HG03378 (cell line): ENCODE data around the gene ZBTB21.
"Not testable (repeated sequence)": the region's sequence is repeated elsewhere in the genome, so short reads cannot be mapped to it uniquely, and the experiment has no call there.

Source experiments
- ATAC-seq: cut with Tn5 transposase; IDR thresholded peaks from one replicate; pipeline ENCODE4 v1.9.1; 2021; ENCODE audit warnings: mild to moderate bottlenecking, moderate library complexity; ENCODE audit not compliant: unreplicated experiment

ZBTB21 gene

GRCh38 chr21:41995577-41995976, 14.6 kb downstream of the ZBTB21 start:
- ATAC-seq = no peak

- ATAC-seq = not testable (repeated sequence)
Measured at GRCh38 chr21:41994613-41995012, 15.5 kb downstream of the ZBTB21 start.

DNA sequence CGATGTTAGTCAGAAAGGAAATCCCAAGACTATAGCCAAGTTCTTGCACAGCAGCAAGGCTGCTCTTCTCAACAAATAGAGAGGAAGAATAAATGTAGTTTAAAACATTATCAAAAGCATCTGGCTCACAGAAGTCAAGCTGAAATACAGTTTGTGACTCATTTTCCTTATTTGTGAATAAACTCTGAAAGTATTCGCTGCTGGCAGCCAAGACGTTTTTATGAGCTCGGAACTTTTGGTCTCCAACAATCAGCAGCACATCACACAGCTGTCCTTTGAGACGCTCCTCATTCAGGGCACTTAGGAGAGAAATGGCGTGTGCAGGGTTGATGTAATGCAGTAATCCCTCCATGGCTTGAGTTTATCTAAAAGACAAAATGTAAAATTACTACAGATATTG, 16.4 kb downstream of the ZBTB21 start:
- no peak for ATAC-seq

DNA sequence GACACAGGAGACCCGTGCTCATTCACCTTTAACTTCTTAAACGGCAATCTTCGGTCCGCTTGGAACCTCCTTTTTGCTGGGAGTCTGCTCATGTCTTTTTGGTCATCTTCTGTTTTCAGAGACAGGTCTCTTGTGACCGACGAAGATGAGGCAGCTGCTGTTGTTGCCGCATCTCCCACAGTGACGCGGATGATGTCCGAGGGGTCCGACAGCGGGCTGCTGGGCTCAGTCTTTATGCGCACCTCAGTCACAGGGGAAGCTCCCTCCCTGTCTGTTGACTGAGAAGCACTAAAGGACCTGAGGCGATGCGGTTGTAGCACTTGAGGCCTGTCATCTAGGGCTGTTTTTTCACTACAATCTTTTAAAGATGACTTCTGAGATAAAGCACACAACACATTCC, 17.6 kb downstream of the ZBTB21 start:
- ATAC-seq = no peak

GRCh38 chr21:41991659-41992058, 18.5 kb downstream of the ZBTB21 start:
- no peak for ATAC-seq

- ATAC-seq = no peak
Measured at GRCh38 chr21:41989698-41990097, 20.5 kb downstream of the ZBTB21 start.

GRCh38 chr21:41987310-41987709, 22.9 kb downstream of the ZBTB21 start:
- ATAC-seq = no peak

DNA sequence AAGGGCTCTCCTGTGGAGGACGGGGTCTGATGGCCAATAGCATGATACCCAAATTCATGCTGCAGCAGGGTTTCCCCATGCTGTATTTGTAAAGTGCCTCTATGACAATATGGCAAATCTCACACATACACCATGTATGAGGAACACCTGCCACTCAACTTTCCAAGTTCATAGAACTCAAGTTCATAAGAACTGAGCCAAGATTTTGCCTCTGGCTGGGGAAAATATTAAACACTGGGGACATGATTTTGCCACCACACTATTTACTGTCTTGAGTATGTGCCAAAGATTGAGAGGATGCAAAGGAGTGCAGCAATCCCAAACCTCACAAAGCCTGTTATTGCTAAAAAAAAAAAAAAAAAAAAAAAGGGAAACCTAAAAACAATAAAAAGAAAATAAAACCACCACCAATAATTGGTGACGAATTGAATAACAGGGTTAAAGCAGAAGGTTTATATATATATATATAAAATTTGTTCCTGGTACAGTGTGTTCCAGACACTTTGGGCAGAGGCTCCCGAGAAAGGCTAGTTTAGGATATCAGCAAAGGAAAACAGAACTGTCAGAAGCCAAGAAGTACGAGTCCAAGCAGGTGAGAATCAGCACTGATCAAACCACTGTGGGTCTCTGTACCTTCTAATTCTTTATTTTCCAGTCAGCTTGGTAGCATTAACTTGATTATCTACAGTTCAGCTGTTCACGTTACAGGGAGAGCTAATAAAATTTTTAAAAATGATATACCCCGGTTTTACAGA, 24.3 kb downstream of the ZBTB21 start:
- no peak for ATAC-seq

DNA sequence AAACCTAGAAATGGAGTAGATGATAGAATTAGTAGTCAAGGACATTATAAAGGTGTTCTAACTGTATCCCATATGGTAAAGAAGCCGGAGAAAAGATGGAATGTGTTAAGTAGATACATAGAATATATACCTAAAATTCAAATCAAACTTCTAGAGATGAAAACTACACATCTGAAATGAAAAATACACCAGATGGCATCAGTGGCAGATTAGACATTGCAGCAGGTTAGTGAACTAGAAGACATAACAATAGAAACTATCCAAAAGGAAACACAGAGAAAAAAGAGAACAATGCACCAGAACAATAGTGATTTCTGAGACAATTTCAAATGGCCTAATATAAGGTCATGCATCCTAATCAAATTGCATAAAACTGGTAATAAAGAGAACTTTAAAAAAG, 26.9 kb downstream of the ZBTB21 start:
- ATAC-seq = no peak

DNA sequence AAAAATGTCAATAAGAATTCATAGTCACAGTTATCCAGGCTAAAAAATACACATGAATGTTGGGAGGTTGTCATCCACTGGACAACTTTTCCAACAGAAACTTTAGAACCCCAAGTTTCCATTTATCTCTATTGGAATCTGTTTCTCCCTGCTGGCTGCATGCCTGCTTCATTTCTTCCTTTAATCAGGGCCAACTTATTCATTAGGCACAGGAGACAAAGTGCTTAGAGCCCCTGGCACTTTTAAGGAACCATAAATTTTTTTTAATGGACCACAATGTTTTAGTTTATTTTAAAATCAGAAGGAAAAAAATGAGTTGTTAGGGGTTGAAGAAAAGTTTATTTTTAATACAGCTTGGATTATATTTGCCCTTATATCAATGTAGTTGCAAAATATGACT, 29.6 kb downstream of the ZBTB21 start:
- no peak for ATAC-seq

- no peak for ATAC-seq
Measured at GRCh38 chr21:41979751-41980369, 30.3 kb downstream of the ZBTB21 start.

DNA sequence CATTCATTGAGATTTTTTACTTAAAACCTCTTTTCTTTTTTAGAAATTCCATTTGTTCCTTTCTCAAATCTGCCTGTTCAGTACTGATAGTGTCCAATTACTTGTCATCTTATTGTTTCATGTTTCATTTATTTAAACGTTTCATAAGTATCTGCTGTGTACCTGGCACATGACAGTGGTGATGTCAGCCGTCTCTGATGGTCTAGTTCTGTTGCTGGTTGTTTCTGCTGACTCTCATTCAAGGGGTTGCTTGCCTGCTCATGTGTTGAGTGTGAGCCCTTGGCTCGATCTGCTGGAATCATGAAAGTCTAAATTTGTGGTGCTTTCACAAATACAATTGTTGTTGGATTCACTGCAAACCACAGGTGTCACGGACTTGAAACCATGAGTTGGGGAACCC, 30.8 kb downstream of the ZBTB21 start:
- ATAC-seq = no peak

DNA sequence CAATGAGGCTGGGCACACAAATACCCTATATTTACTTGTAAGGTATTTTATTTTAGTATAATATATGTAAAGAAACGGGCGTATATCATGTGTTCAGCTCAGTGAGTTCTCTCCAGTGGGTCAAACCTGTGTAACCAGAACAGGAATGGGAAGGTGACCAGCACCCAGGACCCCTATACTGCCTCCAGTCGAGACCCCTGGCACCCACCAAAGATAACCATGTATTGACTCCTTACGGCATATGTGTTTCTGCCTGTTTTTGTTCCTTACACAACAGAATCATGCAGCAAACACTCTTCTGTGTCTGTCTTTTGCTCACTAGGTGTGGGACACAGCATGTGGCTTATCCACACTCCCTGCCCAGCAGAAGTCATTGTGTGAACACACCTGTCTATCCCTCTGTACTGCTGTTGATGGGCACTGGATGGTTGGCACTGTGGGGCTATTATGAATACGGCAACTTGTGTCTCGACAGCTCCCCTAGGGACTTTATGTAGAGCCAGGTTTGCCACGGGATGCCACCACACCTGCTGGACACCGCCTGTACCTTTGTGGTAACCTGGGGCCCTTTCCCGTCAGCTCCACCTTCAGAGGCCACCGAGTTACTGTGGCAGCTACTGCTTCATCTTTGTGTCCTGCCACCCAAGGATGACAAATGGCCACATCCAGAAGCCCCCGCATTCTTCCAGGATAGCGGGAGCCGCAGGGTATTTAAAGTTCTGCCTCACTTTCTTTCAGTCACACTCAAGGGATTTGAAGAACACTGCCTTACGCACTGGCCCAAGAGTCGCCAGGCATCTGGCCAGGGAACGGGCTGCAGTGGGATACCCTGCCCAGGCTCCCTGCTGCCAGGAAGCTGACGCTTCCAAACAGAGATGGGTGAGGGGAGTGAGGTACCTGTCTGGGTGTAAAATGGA, 32.9 kb downstream of the ZBTB21 start:
- no peak for ATAC-seq

DNA sequence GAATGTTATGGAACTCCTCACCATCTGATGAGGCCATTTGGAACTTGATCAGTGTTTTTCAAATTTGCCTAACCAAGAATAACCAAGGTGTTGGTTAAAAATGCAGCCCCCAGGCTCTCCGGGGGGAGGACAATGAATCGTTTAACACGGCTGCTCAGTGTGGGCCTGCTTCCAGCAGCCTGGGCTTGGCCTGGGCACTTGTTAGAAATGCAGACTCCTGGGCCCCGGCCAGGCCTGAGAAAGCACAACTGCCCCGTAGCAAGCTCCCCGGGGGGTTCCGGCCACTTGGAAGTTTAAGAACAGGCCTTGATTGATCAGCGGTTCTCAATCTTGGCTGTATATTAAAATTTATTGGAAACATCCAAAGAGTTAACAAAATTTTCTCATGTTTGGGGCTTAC, 33.5 kb downstream of the ZBTB21 start:
- no peak for ATAC-seq

DNA sequence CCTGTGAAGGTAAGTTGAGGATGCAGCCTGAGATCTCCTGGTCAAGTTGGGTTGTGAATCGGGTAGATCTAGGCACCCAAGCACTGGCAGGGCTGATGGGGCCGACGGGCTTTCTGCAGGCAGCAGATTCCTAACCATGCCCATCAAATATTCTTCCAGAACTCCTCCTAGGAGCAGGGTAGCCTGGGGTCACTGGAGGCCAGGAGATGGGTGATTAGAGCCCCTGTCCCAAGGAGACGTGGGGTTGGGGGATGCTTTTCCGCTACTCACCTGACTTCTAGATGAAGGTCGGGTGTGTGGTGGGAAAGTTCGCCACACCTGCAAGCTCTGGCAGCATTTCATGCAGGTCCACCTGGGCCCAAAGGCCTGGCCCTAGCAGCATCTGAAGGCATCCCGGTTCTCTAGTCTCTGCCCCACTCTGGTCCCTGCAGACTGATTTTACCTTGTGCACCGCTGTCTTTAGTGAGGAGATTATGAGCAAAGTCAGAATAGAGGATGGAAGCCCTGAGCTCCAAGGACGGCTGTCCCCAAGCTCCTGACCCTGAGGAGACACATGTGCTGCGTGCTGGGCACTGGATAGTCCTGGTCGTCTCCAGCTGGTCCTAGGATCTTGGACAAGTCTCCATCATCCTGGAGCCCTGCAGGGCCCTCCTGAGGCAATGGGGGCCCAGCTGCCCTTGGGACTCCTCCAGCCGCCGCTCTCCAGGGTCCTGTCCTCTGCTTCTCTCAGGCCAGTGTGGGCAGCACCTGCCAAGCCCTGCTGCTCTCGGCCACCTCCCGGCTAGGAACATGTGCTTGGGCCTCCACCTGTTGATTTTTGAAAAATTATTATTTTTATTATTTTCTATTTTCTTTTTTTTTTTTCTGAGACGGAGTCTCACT, 34.5 kb downstream of the ZBTB21 start:
- ATAC-seq = no peak

GRCh38 chr21:41974752-41975053, 35.5 kb downstream of the ZBTB21 start:
- ATAC-seq = no peak

DNA sequence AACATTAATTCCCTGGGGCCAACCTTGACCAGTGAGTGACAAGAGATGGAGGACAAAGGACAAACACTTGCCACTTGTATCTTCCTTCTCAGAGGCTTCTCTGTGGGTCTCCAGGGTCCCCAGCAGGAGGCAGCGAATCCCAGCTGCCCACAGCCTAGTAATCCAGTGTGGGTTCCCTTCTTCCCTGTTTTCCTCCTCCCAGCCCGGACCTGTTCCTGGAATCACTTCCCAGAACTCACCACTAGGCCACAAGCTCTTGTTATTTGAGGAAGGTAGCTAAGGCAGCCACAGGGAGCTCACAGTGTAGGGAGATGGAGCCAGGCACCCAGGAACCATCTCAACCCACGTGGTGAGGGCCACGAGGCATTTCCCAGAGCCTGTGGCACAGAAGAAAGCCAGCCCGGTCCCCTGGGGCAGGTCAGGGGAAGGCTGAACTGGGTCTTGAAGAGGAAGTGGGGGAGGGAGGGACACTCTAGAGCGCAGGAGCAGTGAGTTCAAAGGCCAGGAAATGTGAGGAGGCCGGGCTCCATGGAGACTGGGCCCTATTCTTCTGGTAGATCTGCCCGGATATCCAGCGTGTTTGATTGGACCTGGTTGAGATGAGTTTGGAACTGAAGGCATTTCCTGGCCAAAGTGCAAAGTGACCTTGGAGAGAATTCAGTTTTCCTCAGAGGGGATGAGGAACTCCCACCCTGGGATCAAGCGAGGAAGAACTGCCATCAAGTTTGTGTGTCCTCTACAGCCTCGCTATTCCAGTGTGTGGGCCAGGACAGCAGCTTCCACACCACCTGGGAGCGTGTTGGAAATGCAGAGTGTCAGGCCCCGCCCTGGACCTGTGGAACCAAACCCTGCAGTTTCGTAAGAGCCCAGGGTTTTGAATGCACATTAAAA, 36.1 kb downstream of the ZBTB21 start:
- no peak for ATAC-seq

- ATAC-seq = no peak
Measured at GRCh38 chr21:41973427-41973831, 36.7 kb downstream of the ZBTB21 start.

DNA sequence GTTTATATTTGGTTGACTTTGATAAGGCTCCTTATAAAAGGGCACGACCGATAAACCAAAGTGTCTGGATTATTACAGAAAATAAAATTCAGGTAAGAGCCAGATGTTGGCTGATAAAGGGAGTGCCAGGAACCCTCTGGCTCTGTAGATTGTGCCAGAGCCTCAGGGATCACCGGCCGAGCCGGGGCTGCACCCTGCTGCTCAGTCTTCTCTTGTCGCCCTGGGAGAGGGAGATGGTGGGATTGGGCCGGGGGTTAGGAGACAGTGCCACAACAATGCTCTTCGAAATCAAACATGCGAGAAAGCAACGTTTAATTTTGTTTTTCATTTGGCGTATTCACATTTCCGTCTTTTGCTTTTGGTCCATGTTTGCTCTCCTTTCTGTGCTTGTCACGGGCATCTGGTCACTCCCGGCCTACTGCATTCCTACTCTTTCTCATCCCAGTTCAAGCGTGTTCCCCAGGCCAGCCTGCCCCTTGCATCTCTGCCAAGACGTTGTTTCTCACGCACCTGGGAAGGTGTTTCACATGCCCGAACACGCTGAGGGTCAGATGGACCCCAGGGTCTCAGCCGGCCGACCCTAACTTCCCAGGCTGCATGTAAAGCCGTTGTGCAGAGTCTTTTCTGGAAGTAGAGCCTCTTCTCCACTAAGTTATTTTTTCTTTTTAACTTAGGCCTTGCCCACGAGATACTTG, 37.5 kb downstream of the ZBTB21 start:
- ATAC-seq = no peak
